GM18526 (cell line): ENCODE measurements around the gene PON3.

Source experiments
- POLR2A ChIP-seq: IDR thresholded peaks from 3 replicates; pipeline ENCODE4 v1.6.1; 2011; ENCODE audit not compliant: insufficient read length; ENCODE audit errors: extremely low read depth

The PON3 gene

GRCh38 chr7:95424716-95425115 is 28.5 kb upstream of the PON3 start:
- TF ChIP-seq POLR2A = no peak

GRCh38 chr7:95421847-95422444 is 25.8 kb upstream of the PON3 start:
- no peak for TF ChIP-seq POLR2A

GRCh38 chr7:95421000-95421846 is 25.0 kb upstream of the PON3 start:
- TF ChIP-seq POLR2A = no peak

GRCh38 chr7:95412075-95412474 is 15.9 kb upstream of the PON3 start:
- TF ChIP-seq POLR2A = no peak

- no peak for TF ChIP-seq POLR2A
Measured at GRCh38 chr7:95411666-95412065, 15.5 kb upstream of the PON3 start.

- TF ChIP-seq POLR2A = no peak
Measured at GRCh38 chr7:95411036-95411435, 14.9 kb upstream of the PON3 start.

GRCh38 chr7:95407751-95408150 is 11.6 kb upstream of the PON3 start:
- no peak for TF ChIP-seq POLR2A

- no peak for TF ChIP-seq POLR2A
Measured at GRCh38 chr7:95405800-95406199, 9.6 kb upstream of the PON3 start.

- no peak for TF ChIP-seq POLR2A
Measured at GRCh38 chr7:95405208-95405607, 9.0 kb upstream of the PON3 start.

GRCh38 chr7:95404316-95404865 is 8.2 kb upstream of the PON3 start:
- TF ChIP-seq POLR2A = no peak

GRCh38 chr7:95398155-95398940 is 2.2 kb upstream of the PON3 start:
- TF ChIP-seq POLR2A = no peak

- TF ChIP-seq POLR2A = no peak
Measured at GRCh38 chr7:95397381-95397780, 1.2 kb upstream of the PON3 start.

- no peak for TF ChIP-seq POLR2A
Measured at GRCh38 chr7:95395755-95396135, 430 bp downstream of the PON3 start.

- TF ChIP-seq POLR2A = no peak
Measured at GRCh38 chr7:95394370-95394769, 1.8 kb downstream of the PON3 start.

- TF ChIP-seq POLR2A = no peak
Measured at GRCh38 chr7:95391761-95392160, 4.4 kb downstream of the PON3 start.

- no peak for TF ChIP-seq POLR2A
Measured at GRCh38 chr7:95389516-95389915, 6.7 kb downstream of the PON3 start.
